MCF 10A (cell line): ENCODE results near the gene SLC7A7. TPM values are rescaled to one million over a fixed set of nuclear protein-coding genes. Genes with fewer than 3 reads are reported as not detected.

ENCODE experiments used
- BruUV-seq: library from RNA; stranded (reverse); fragments of 400-500 nt; replicated peaks from 2 replicates; lab custom pipeline; 2021; lab: Mats Ljungman, UMichigan
- CTCF ChIA-PET: fragments of 300-600 bp; sonication (Branson Sonifier 250); formaldehyde crosslinking; extraction: SDS; loops from one replicate; lab custom pipeline; 2021; ENCODE audit warnings: antibody characterized with exemption, inconsistent platforms; lab: Yijun Ruan, JAX
- POLR2A ChIA-PET: fragments of 300-600, 350-650 bp; sonication (Branson Sonifier 250); formaldehyde crosslinking; extraction: SDS; loops from one replicate; lab custom pipeline; 2020; ENCODE audit warnings: antibody characterized with exemption, inconsistent platforms; lab: Yijun Ruan, JAX
- DNase-seq: peaks from one replicate; pipeline ENCODE4 v3.0.0-alpha.2; 2018; ENCODE audit not compliant: unreplicated experiment
- H3K27ac Mint-ChIP-seq: one replicate; pipeline ENCODE4 v1.8.0; 2022; ENCODE audit warnings: mild to moderate bottlenecking, low read depth, mixed read lengths; ENCODE audit not compliant: unreplicated experiment
- H3K27me3 Mint-ChIP-seq: one replicate; pipeline ENCODE4 v1.8.0; 2022; ENCODE audit warnings: mixed read lengths; ENCODE audit not compliant: insufficient read depth, unreplicated experiment
- H3K36me3 Mint-ChIP-seq: one replicate; pipeline ENCODE4 v1.8.0; 2022; ENCODE audit warnings: mild to moderate bottlenecking, moderate library complexity, mixed read lengths; ENCODE audit not compliant: insufficient read depth, unreplicated experiment
- H3K4me1 Mint-ChIP-seq: one replicate; pipeline ENCODE4 v1.8.0; 2022; ENCODE audit warnings: mixed read lengths; ENCODE audit not compliant: insufficient read depth, unreplicated experiment
- H3K4me3 Mint-ChIP-seq: one replicate; pipeline ENCODE4 v1.8.0; 2022; ENCODE audit warnings: mild to moderate bottlenecking, moderate library complexity, mixed read lengths; ENCODE audit not compliant: unreplicated experiment
- H3K9me3 Mint-ChIP-seq: one replicate; pipeline ENCODE4 v1.8.0; 2022; ENCODE audit warnings: mixed read lengths; ENCODE audit not compliant: unreplicated experiment
- CTCF ChIP-seq: fragments of 200-600 bp; IDR thresholded peaks from one replicate; pipeline ENCODE4 v1.8.0; 2022; ENCODE audit warnings: antibody characterized with exemption, mild to moderate bottlenecking; ENCODE audit not compliant: unreplicated experiment
- intact Hi-C: fragments of 100-400 bp; cut with micrococcal nuclease; formaldehyde crosslinking; loops from 2 replicates; pipeline ENCODE4 v1.14.1; 2022
- total RNA-seq: library from RNA; stranded (reverse); gene quantifications from 2 replicates; pipeline ENCODE4 v1.2.3, GENCODE V29; 2022

The SLC7A7 gene
- total RNA-seq, 1 experiment from 2014 or later: 0.98 TPM

- Mint-ChIP-seq H3K4me1 (peaks cover 11% of the 10 kb centered on the region), H3K9me3 (no peaks in the 10 kb centered on the region), H3K4me3 (no peak overlapping the region), H3K27me3 (no peaks in the 10 kb centered on the region), H3K36me3 (peaks cover 66% of the 10 kb centered on the region), H3K27ac (no peak overlapping the region)
- no peak for TF ChIP-seq CTCF
- CTCF ChIA-PET: interaction anchor here (0.6 to 18.2 kb wide), 7 partner anchors 8 to 286 kb away, joined by 3 to 330 read pairs (median 3); no protein-coding TSS in a partner anchor
- no TSS peak for BruUV-seq
- intact Hi-C loops: no loop called here
- no peak for DNase-seq
- POLR2A ChIA-PET: interaction anchor here (0.6 kb wide), 1 partner anchor 82 kb away, joined by 3 read pairs; no protein-coding TSS in a partner anchor
These were observed 28.1 kb upstream of the SLC7A7 start for GRCh38 chr14:22843123-22843925.

- H3K27ac Mint-ChIP-seq: no peak overlapping the region
- peaks cover 11% of the 10 kb centered on the region for H3K4me1 Mint-ChIP-seq
- ChIA-PET POLR2A (interaction anchor here (0.6 kb wide), 1 partner anchor 83 kb away, joined by 3 read pairs; no protein-coding TSS in a partner anchor), CTCF (interaction anchor here (0.7 to 18.2 kb wide), 6 partner anchors 9 to 286 kb away, joined by 3 to 330 read pairs (median 4); no protein-coding TSS in a partner anchor)
- BruUV-seq: no TSS peak
- no peak for TF ChIP-seq CTCF
- H3K36me3 Mint-ChIP-seq: peaks cover 66% of the 10 kb centered on the region
- no peaks in the 10 kb centered on the region for H3K9me3 Mint-ChIP-seq
- no peak for DNase-seq
- H3K4me3 Mint-ChIP-seq: no peak overlapping the region
- H3K27me3 Mint-ChIP-seq: no peaks in the 10 kb centered on the region
- intact Hi-C loops: no loop called here
These were observed 27.2 kb upstream of the SLC7A7 start for GRCh38 chr14:22842211-22843122.

GRCh38 chr14:22841769-22842168 lies 26.5 kb upstream of the SLC7A7 start:
- TF ChIP-seq CTCF: no peak
- H3K27me3 Mint-ChIP-seq: no peaks in the 10 kb centered on the region

More at GRCh38 chr14:22841769-22842168, 26.5 kb upstream of the SLC7A7 start:
- H3K36me3 Mint-ChIP-seq: peaks cover 62% of the 10 kb centered on the region
- DNase-seq: no peak
- H3K4me3 Mint-ChIP-seq: no peak overlapping the region
- ChIA-PET POLR2A (interaction anchor here (5.7 kb wide), 1 partner anchor 10 kb away, joined by 142 read pairs; no protein-coding TSS in a partner anchor), CTCF (interaction anchor here (0.7 to 18.2 kb wide), 3 partner anchors 10 to 277 kb away, joined by 3 to 330 read pairs (median 7); no protein-coding TSS in a partner anchor)
- H3K4me1 Mint-ChIP-seq: peaks cover 11% of the 10 kb centered on the region
- intact Hi-C loops: no loop called here
- no peaks in the 10 kb centered on the region for H3K9me3 Mint-ChIP-seq
- H3K27ac Mint-ChIP-seq: no peak overlapping the region
- BruUV-seq: no TSS peak
